Activated naive CD4-positive, alpha-beta T cell treated with anti-CD3 and anti-CD28 coated beads, Interleukin-2, amount 10 ng/mL, durations not matched to agents 5 hours and 36 hours (primary cell): ENCODE data around the gene TREML2. TPM values are rescaled to one million over a fixed set of nuclear protein-coding genes. Genes with fewer than 3 reads are reported as not detected.

Source experiments
- total RNA-seq, 2 experiments: library from RNA; stranded (reverse); gene quantifications; one replicate each; pipeline ENCODE4 v1.2.3, GENCODE V29; 2021

The TREML2 gene, protein sequence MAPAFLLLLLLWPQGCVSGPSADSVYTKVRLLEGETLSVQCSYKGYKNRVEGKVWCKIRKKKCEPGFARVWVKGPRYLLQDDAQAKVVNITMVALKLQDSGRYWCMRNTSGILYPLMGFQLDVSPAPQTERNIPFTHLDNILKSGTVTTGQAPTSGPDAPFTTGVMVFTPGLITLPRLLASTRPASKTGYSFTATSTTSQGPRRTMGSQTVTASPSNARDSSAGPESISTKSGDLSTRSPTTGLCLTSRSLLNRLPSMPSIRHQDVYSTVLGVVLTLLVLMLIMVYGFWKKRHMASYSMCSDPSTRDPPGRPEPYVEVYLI
- total RNA-seq = 10 to 100 TPM; 35.3 to 36.5 TPM

DNA sequence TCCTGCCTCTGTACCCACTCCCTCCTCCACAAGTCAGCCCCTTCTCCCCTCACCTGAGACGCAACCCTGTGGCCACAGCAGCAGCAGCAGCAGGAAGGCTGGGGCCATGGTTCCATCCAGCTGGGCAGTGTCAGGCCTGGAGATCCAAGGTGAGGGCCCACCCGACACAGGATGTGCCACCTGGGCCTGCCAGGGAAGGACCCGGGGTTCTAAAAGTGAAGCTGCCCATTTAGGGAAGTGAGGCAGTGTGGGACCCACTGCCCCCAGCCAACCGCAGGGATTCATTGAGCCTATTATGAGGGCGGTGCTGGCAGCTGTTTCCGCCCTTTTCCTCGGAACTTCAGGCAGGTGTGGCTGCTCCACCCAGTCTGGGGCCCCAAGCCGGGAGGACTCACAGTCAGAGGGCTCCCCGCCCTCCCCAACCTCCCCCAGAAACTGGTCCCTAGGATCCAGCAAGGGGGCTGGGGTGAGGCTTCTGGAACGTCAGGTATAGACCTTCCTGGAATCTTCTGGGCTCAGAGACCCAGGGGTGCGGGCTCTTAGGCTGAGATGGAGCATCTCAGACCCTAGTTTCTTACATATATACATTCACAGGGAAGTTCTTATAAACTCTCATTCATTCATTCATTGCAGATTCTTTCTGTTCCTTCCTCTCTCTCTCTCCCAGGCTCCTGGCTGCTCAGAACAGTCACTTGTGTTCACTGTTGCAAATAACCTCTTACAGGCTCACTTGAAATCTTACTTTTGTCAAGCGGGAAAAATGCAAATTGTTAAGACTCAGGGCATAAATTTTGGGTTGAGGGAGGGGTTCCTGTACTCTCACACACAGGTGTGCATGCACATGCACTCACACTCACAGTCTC lies at the start of gene TREML2:
TREML2 (minus strand) TSS at position 249 of the 863 bp plus-strand sequence; CDS start at position 108, 141 bp downstream.

DNA sequence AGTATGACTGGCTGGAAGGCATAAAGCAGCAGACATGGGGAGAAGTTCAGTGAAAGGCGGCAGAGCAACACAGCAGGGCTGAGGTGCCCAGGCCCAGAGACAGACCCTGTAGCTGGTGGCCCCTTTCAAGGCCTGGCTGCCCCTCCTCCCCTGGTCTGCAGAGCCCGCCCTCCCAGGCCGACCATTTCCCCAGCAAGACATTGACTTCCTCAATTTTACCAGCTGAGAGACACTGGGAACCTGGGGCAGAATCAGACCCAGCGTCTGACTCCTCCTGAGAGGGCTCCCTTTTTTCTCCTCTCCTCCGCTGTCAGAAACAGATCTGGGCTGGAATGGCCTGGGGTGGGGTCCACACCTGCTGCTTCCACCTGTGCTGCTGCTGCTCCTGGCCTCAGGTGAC lies 27.1 kb upstream of the TREML2 start, which contains the start of gene TREML4:
TREML4 (plus strand) TSS at position 254 of the 400 bp plus-strand sequence; CDS start at position 333, 79 bp downstream.

DNA sequence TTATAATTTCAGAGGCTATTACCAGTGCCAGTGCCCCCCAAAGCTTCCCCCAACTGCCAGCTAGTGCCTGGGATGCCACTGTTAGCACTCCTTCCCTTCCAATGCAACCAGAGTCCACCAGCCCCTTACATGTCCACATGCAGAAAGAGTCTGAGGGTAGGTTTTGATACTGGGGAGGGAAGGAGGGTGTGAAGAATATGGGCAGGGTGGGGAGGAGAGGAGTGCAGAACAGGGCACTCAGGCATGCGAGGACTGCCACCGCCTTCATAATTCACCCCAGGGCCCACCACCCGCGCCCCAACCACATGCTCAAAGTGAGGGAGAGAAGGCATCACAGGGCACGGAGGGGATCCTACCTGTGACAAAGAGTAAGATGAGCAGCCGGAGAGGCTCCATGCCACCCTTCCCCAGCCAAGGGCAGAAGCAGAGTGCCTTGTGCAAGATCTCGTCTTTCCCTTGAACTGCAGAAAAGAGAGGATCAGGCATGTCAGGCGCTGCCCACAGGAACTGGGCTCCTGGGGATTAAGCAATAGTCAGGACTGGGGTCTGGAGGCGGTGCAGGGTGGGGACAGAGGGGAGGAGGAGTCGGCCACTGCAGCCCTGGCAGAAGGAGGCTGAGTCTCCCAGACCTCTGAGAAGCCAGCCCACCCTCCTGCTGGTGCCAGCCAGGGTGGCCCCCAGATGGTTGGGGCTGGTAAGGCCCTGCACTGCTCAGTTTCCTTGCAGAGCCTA lies 38.1 kb downstream of the TREML2 start, which contains the start of gene TREM2:
TREM2 (minus strand) TSS at position 430 of the 732 bp plus-strand sequence; CDS start at position 396, 34 bp downstream.

DNA sequence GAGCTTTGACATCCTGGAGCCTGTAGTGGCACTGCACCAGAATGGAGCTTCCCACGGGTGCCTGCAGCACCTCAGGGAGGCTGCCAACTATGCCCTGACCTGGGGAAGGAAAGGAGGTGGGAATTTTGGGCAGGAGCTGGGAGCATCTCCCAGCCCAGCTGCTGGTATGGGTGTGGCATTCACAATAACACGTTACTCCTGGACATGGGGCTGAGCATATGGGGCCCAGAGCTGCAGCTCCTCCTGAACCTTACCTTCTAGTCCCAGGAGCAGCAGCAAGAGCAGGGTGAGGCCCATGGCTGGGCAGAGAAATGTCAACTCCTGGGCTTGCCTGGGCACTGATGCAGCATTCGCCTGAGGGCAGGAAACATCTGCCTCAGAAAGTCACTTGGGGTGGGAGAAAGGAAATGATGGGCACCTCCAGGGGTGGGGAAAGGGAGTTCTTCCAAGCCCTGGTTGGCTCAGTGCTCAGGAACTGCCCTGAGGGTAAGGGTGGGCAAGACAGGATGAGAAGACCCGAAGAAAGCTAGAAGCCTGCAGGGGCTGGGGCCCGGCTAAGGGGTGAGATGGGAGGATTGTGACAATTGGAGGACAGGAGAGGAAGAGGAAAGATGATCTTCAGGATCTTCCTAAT lies 46.8 kb downstream of the TREML2 start, which contains the start of gene TREML1:
TREML1 (minus strand) TSS at position 356 of the 634 bp plus-strand sequence; CDS start at position 297, 59 bp downstream.

Other genes with a start within 250 kb of the TREML2 start
- 1 to 10 TPM; 1.4 to 1.6 TPM for gene UNC5CL, start 161.9 kb downstream of the TREML2 start, total RNA-seq
- not detected for gene TSPO2, start 158.7 kb downstream of the TREML2 start, total RNA-seq
- not detected for gene APOBEC2, start 147.9 kb downstream of the TREML2 start, total RNA-seq
- 10 to 100 TPM; 30.1 to 31.7 TPM for gene OARD1, start 128.8 kb downstream of the TREML2 start, total RNA-seq
- gene NFYA, start 128.2 kb downstream of the TREML2 start, total RNA-seq = 10 to 100 TPM; 34.2 to 35.3 TPM
- not detected for gene TREML1, start 46.8 kb downstream of the TREML2 start, total RNA-seq
- gene TREM2, start 38.0 kb downstream of the TREML2 start, total RNA-seq = not detected
- not detected for gene TREML4, start 27.2 kb upstream of the TREML2 start, total RNA-seq
- gene TREM1, start 85.5 kb upstream of the TREML2 start, total RNA-seq = under 1 TPM; 0.26 to 0.53 TPM
- not detected for gene NCR2, start 134.5 kb upstream of the TREML2 start, total RNA-seq